ENCODE data around the gene PRKCQ.
"Not testable (repeated sequence)": the region's sequence is repeated elsewhere in the genome, so short reads cannot be mapped to it uniquely, and the experiment has no call there.

Gene PRKCQ

GRCh38 chr10:6593241-6593671 is 13.2 kb upstream of the PRKCQ start:
- no peak for DNase-seq

DNA sequence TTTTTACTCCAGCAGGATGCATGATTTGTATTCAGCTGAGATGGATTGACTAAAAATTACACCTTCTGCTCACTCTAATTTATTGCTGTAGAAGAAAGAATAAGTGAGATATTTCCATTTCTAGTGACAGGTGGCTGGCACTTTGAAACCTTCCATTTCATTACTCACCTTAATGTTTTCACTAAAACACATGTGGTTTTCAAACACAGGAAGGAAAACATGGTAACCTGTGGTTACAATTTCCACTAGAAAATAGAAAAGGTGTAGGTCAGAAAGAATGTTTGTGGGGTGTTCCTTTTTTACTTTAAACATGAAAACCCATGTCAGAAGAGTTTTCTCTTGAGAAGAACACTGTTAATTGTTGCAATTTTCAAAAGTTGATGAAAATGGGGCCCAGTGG is 12.0 kb upstream of the PRKCQ start:
- no peak for DNase-seq

DNA sequence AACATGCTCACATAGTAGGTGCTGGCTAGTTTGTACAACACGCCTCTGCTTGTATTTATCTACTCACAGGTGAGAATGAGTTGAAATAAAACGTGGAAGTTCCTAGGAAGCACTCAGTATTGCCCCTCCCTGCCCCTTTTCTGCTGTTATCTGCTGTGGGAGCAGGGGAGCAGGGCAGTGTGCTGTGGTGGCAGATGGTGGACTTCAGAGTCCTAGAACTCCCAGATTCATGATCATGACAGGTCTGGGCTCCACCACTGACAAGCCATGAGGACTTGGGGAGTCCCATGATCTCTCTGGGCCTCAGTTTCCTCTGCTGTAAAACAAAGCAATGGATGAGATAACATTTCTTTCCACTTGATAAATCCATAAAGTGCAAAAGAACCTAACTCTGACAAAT is 11.6 kb upstream of the PRKCQ start:
- DNase-seq = no peak

GRCh38 chr10:6590100-6590499 is 10.0 kb upstream of the PRKCQ start:
- DNase-seq = no peak

GRCh38 chr10:6589287-6590094 is 9.4 kb upstream of the PRKCQ start:
- DNase-seq = no peak

GRCh38 chr10:6588845-6589244 is 8.8 kb upstream of the PRKCQ start:
- DNase-seq = no peak

GRCh38 chr10:6588082-6588481 is 8.0 kb upstream of the PRKCQ start:
- DNase-seq = no peak

DNA sequence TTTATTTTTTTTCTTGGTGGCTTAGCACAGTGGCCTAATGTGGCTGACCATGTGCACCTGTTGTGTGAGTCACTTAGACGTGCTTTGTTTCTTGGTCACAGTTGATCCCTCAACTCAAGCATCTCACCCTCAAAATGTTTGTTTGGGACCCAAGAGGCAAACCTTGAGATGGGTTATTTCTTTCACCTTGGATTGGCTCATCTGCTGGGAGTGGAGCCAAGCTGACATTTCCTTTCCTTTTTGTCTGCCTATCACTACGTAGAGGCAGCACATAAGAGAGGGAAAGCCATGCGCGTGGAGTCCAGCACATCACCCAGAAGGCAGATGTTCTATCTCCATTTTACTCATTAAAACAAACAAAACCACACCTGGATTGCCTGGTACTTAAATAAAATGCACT is 6.4 kb upstream of the PRKCQ start:
- DNase-seq = no peak

DNA sequence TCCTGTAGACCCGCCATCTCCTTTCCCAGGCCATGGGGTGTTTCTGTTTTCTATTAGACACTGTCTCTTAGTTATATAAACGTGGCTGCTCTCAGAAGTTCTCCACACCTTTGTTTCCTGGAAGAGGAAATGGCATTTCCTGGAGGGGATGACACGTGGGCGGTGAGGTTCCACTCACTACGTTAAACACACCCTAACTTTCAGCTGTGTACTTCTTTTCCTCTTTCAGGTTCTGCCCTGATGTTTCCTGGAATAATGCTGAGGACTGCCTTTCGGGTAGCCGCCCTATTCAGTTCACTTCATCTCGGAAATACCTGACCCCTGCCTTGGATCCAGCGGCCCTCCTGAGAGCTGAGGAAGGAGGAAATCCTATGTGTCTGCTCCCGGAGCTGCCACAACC is 3.4 kb upstream of the PRKCQ start:
- DNase-seq = no peak

DNA sequence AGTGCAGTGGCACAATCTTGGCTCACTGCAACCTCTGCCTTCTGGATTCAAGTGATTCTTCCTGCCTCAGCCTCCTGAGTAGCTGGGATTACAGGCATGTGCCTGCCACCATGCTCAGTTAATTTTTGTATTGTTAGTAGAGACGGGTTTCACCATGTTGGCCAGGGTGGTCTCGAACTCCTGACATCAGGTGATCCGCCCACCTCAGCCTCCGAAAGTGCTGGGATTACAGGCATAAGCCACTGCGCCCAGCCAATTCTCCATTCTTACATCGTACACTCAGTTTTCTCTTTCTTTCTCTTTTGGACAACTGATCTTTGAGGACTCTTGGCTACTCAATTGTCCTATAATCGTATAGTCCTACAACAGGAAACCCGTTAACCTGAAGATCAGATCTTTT is 2.8 kb upstream of the PRKCQ start:
- DNase-seq = not testable (repeated sequence)

- DNase-seq = no peak
Measured at GRCh38 chr10:6582298-6582697, 2.2 kb upstream of the PRKCQ start.

- DNase-seq = no peak
Measured at GRCh38 chr10:6581778-6582228, 1.7 kb upstream of the PRKCQ start.

DNA sequence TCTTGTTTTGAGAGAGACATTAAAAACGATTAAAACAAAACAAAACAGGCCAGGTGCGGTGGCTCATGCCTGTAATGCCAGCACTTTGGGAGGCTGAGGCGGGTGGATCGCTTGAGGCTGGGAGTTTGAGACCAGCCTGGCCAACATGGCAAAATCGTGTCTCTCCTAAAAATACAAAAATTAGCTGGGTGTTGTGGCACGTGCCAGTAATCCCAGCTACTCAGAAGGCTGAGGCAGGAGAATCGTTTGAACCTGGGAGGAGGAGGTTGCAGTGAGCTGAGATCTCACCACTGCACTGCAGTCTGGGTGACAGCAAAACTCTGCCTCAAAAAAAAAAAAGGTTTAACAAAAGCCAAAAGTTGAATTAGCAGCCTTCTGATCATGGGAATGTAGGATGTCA is 1.1 kb upstream of the PRKCQ start:
- DNase-seq = not testable (repeated sequence)

GRCh38 chr10:6580279-6581029 is 378 bp upstream of the PRKCQ start:
- DNase-seq = peak; percentile 71 to 93 (median 85)

DNA sequence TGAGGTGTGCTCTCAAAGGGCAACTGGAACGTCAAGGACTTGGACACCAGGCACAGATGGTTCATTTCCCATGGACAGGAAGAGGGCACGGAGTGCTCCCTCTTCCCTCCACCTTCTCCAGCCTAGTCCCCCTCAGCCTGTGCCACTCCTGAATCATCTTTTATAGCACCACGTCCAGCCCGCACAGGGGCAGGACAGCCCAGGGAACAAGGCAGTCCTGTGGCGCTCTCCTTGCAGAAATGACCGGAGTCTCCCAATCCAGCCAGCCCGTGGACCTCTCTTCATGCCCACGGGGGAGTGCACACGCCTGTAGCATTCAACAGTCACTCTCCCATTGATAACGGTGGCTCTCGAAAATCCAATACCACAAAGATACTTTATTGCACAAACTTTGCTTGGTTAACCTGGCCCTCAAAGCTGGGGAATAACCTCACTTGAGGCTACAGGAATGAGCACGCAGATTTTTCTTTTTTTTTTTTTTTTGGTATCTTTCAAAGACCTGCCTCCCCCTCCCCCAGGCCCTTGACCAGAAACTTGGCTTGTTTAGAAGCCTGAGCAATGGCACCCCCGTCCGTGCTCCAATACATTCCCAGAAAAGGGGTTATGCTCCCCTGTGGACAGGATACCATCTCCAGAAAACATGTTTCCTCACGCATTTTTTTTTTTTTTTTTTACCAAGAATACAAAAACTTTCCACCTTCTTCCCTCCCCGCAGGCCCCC is 733 bp downstream of the PRKCQ start:
- no peak for DNase-seq

GRCh38 chr10:6578795-6579182 is 1.3 kb downstream of the PRKCQ start:
- no peak for DNase-seq

GRCh38 chr10:6578251-6578771 is 1.8 kb downstream of the PRKCQ start:
- DNase-seq = no peak

GRCh38 chr10:6576326-6576725 is 3.8 kb downstream of the PRKCQ start:
- DNase-seq = peak; percentile 27 to 45 (median 30)

- DNase-seq = no peak
Measured at GRCh38 chr10:6574664-6575176, 5.4 kb downstream of the PRKCQ start.

GRCh38 chr10:6570893-6571292 is 9.2 kb downstream of the PRKCQ start:
- DNase-seq = no peak

DNA sequence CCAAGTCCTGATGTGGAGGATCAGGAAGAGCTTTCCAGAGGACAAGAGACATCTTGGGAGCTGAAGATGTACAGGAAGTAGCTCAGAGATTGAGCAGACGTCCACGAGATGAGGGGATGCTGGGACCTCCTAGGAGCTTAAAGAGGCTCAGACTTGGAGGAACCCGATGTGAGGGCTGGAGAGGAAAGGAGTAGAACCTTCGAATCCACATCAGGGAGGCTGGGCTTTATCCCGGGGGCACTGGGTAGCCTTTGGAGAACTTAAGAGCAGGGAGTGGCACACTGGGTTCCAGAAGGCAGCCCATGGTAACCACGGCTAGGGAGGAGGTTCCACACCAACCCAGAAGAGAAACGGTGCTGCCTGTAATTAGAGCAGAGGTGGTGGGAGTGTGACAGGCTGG is 10.8 kb downstream of the PRKCQ start:
- no peak for DNase-seq

DNA sequence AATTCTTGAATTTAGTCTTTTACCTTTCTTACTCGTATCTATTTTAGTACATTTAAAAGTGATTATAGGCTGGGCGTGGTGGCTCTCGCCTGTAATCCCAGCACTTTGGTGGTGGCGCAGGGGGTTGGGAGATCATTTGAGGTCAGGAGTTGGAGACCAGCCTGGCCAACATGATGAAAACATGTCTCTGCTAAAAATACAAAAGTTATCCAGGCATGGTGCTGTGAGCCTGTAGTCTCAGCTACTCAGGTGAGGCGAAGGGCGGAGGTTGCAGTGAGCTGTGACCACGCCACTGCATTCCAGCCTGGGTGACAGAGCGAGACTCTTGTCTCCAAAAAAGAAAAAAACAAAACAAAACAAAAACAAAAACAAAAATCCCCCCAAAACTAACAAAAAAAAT is 12.2 kb downstream of the PRKCQ start:
- no peak for DNase-seq

GRCh38 chr10:6567203-6567703 is 12.8 kb downstream of the PRKCQ start:
- no peak for DNase-seq
